ENCODE data around the gene SPATA31D4.

The SPATA31D4 gene

GRCh38 chr9:81964218-81965171 lies 36.3 kb downstream of the SPATA31D4 start:
- DNase-seq (ENCODE audit: low read depth in 3 of 3, low spot score in 1 of 3), result no peak

GRCh38 chr9:81968026-81968425 lies 39.8 kb downstream of the SPATA31D4 start:
- DNase-seq (ENCODE audit: low read depth in 3 of 3, low spot score in 1 of 3), result no peak

GRCh38 chr9:81969971-81970370 lies 41.7 kb downstream of the SPATA31D4 start:
- DNase-seq (ENCODE audit: low read depth in 3 of 3, low spot score in 1 of 3), result no peak

GRCh38 chr9:81971727-81972126 lies 43.5 kb downstream of the SPATA31D4 start:
- no peak for DNase-seq (ENCODE audit: low read depth in 3 of 3, low spot score in 1 of 3)

GRCh38 chr9:81974764-81975163 lies 46.5 kb downstream of the SPATA31D4 start:
- no peak for DNase-seq (ENCODE audit: low read depth in 3 of 3, low spot score in 1 of 3)

GRCh38 chr9:81976351-81976750 lies 48.1 kb downstream of the SPATA31D4 start:
- no peak for DNase-seq (ENCODE audit: low read depth in 3 of 3, low spot score in 1 of 3)

GRCh38 chr9:81979196-81979595 lies 51.0 kb downstream of the SPATA31D4 start:
- no peak for DNase-seq (ENCODE audit: low read depth in 3 of 3, low spot score in 1 of 3)

- DNase-seq (ENCODE audit: low read depth in 3 of 3, low spot score in 1 of 3), result no peak
Measured at GRCh38 chr9:81980568-81980967, 52.3 kb downstream of the SPATA31D4 start.

GRCh38 chr9:81981883-81982282 lies 53.7 kb downstream of the SPATA31D4 start:
- DNase-seq (ENCODE audit: low read depth in 3 of 3, low spot score in 1 of 3), result no peak

Measured in stimulated activated CD4-positive, alpha-beta T cell treated with anti-CD3 and anti-CD28 coated beads, TNF-alpha, amount 100 ng/mL, for 1 hour (primary cell).